Pancreas (tissue), 10 donors: ENCODE results near the gene HERC2. TPM values are rescaled to one million over a fixed set of nuclear protein-coding genes. Genes with fewer than 3 reads are reported as not detected.

Experiments
- ATAC-seq, 4 donors: fragments of 200-7000 bp; cut with Tn5 transposase; one replicate each; pipeline versions ENCODE4 v1.8.0 to v1.9.1; 2020; ENCODE audit warnings: mild to moderate bottlenecking in 4 of 4, moderate library complexity in 4 of 4
- DNase-seq, 6 donors: peaks; one replicate each; pipeline ENCODE4 v3.0.0-alpha.2; 2020
- FAIRE-seq: peaks from 2 replicates; lab custom pipeline; 2012; peaks lifted over from hg19 to GRCh38; lab: Jason Lieb, UNC
- H3K27ac ChIP-seq, 4 donors: fragments of 200-600 bp; sonication (generic); 1 replicate in 3 of 4; 2 replicates in 1 of 4; pipeline versions ENCODE4 v1.5.0 to v1.8.0; 2020
- H3K27me3 ChIP-seq, 4 donors: fragments of 200-600 bp; one replicate each; pipeline ENCODE4 v1.8.0; 2021
- H3K36me3 ChIP-seq, 3 donors: fragments of 200-600 bp; sonication (generic) in 1 of 3; one replicate each; pipeline versions ENCODE4 v1.5.0 to v1.8.0; 2020 to 2021
- H3K4me1 ChIP-seq, 3 donors: fragments of 200-600 bp; one replicate each; pipeline ENCODE4 v1.8.0; 2021
- H3K4me3 ChIP-seq, 4 donors: fragments of 200-600 bp; sonication (generic) in 2 of 4; one replicate each; pipeline versions ENCODE4 v1.5.0 to v1.8.0; 2020 to 2021
- H3K9me3 ChIP-seq, 4 donors: fragments of 200-600 bp; one replicate each; pipeline ENCODE4 v1.8.0; 2021
- CTCF ChIP-seq, 4 donors: fragments of 200-600 bp; sonication (generic) in 3 of 4; IDR thresholded peaks; one replicate each; pipeline versions ENCODE4 v1.5.0 to v1.8.0; 2021; ENCODE audit warnings: antibody characterized with exemption in 4 of 4
- WGBS, 2 donors: extraction: QIAGEN DNeasy Blood & Tissue Kit; methylation state at CpG; one replicate each; pipeline ENCODE4 v1.1.7; 2013; 5-methylcytosine and 5-hydroxymethylcytosine counted together
- intact Hi-C, 3 donors: fragments of 100-400 bp; cut with DNase I; formaldehyde crosslinking; loops; one replicate each; pipeline versions ENCODE4 v1.11.1 to v1.14.2; 2022
- polyA plus RNA-seq, 2 donors: library from polyadenylated mRNA; stranded (reverse); fragments of 200-250 nt; gene quantifications; one replicate each; pipeline ENCODE4 v1.2.3, GENCODE V29; 2013
- total RNA-seq, 6 donors: library from RNA; stranded (reverse); fragmentation: NEBNext Ultra II Directional in 4 of 6; extraction: Animal tissue kit (Norgen Biotek cat#: 25700) in 4 of 6; gene quantifications; one replicate each; pipeline versions ENCODE4 v1.2.1 to v1.2.4, GENCODE V29; 2021 to 2023
- donor health status: healthy with polysubstance abuse.
- donor health status: DM: no; HTN: no; CAD: no; lungs with moderate emphysema.
- donor health status: DM: no; HTN: no; CAD: no.
- donor health status: control.
- donor health status: control.
- donor health status: Bipolar disorder and iron deficiency.
- donor health status: DM: yes; HTN: yes; CAD: no.
- donor health status: DM: no; HTN: no; CAD: no.
- donor health status: DM: no; HTN: no; CAD: no.
- donor health status: DM: yes; HTN: yes; CAD: no.

Gene HERC2
- total and polyA plus RNA-seq, 8 donors = 23.7 to 38.7 (median 26.4) TPM

- ATAC-seq = peak in 2 of 4 donors; percentile 24 to 59
- Histone ChIP-seq H3K4me1 (no peaks in the 10 kb centered on the region), H3K27ac (no peak overlapping the region), H3K9me3 (no peaks in the 10 kb centered on the region), H3K27me3 (no peaks in the 10 kb centered on the region), H3K36me3 (peaks cover 0 to 31% (median 6%) of the 10 kb centered on the region in 3 donors), H3K4me3 (no peak overlapping the region)
- no peak for TF ChIP-seq CTCF (IDR thresholded peaks at IDR 0.05)
- no peak for FAIRE-seq
- no peak for DNase-seq
- intact Hi-C loops = no loop called here
- WGBS, 2 donors = 89 to 94% methylated on average over 15 of the region's 15 CpGs
These were observed 50.2 kb downstream of the HERC2 start for GRCh38 chr15:28271697-28272260.

- Histone ChIP-seq H3K27ac (no peak overlapping the region), H3K36me3 (peaks cover 0 to 45% (median 18%) of the 10 kb centered on the region in 3 donors), H3K4me3 (no peak overlapping the region), H3K4me1 (no peaks in the 10 kb centered on the region), H3K27me3 (no peaks in the 10 kb centered on the region), H3K9me3 (no peaks in the 10 kb centered on the region)
- ATAC-seq (peak in 2 of 4 donors; percentile 54 to 67), DNase-seq (no peak), FAIRE-seq (no peak)
- intact Hi-C loops = no loop called here
- 86 to 89% methylated on average over 8 of the region's 8 CpGs for WGBS, 2 donors
- no peak for TF ChIP-seq CTCF (IDR thresholded peaks at IDR 0.05)
These were observed 52.9 kb downstream of the HERC2 start for GRCh38 chr15:28269097-28269496.

GRCh38 chr15:28267727-28268126 lies 54.3 kb downstream of the HERC2 start:
- DNase-seq (no peak), ATAC-seq (no peak), FAIRE-seq (no peak)
- Histone ChIP-seq H3K27ac (no peak overlapping the region), H3K4me1 (no peaks in the 10 kb centered on the region), H3K4me3 (no peak overlapping the region), H3K9me3 (no peaks in the 10 kb centered on the region), H3K27me3 (no peaks in the 10 kb centered on the region), H3K36me3 (peaks cover 0 to 45% (median 18%) of the 10 kb centered on the region in 3 donors)
- no peak for TF ChIP-seq CTCF (IDR thresholded peaks at IDR 0.05)
- intact Hi-C loops = no loop called here

- 94 to 96% methylated on average over 29 of the region's 29 CpGs for WGBS, 2 donors
- no peak overlapping the region for H3K27ac ChIP-seq
- FAIRE-seq = no peak
- intact Hi-C loops = no loop called here
- H3K27me3 ChIP-seq = no peaks in the 10 kb centered on the region
- DNase-seq = no peak
- no peak overlapping the region for H3K4me3 ChIP-seq
- no peaks in the 10 kb centered on the region for H3K9me3 ChIP-seq
- H3K36me3 ChIP-seq = peaks cover 0 to 43% (median 18%) of the 10 kb centered on the region in 3 donors
- no peaks in the 10 kb centered on the region for H3K4me1 ChIP-seq
- no peak for TF ChIP-seq CTCF (IDR thresholded peaks at IDR 0.05)
- ATAC-seq = no peak
These were observed 56.5 kb downstream of the HERC2 start for GRCh38 chr15:28265334-28266019.

GRCh38 chr15:28264166-28264565 lies 57.8 kb downstream of the HERC2 start:
- Histone ChIP-seq H3K36me3 (peaks cover 0 to 29% (median 18%) of the 10 kb centered on the region in 3 donors), H3K27me3 (no peaks in the 10 kb centered on the region), H3K4me3 (no peak overlapping the region), H3K4me1 (no peaks in the 10 kb centered on the region), H3K9me3 (no peaks in the 10 kb centered on the region), H3K27ac (no peak overlapping the region)
- FAIRE-seq = no peak
- TF ChIP-seq CTCF (IDR thresholded peaks at IDR 0.05) = no peak
- no peak for DNase-seq
- 80 to 81% methylated on average over 6 of the region's 6 CpGs for WGBS, 2 donors
- intact Hi-C loops = no loop called here
- ATAC-seq = no peak
